ENCODE measurements around the gene ITGA3. TPM values are rescaled to one million over a fixed set of nuclear protein-coding genes. Genes with fewer than 3 reads are reported as not detected.

Gene ITGA3
- total RNA-seq, 1 experiment from 2014 or later, result 22.5 TPM

GRCh38 chr17:50136096-50136687, 80.3 kb downstream of the ITGA3 start:
- peaks cover 14% of the 10 kb centered on the region for H3K27me3 Mint-ChIP-seq (ENCODE audit: low read depth)
- H2BK12ac ChIP-seq (ENCODE audit: insufficient read length, low read depth, low read length), result no peak overlapping the region

More at GRCh38 chr17:50136096-50136687, 80.3 kb downstream of the ITGA3 start:
- Histone ChIP-seq H3T11ph (ENCODE audit: low read length) (no peak overlapping the region), H2AFZ (ENCODE audit: low read length) (no peak overlapping the region), H3K9me3 (ENCODE audit: control insufficient read depth, low read depth, low read length) (no peaks in the 10 kb centered on the region), H3K27me3 (ENCODE audit: insufficient read depth, low read length) (no peaks in the 10 kb centered on the region; the same call in 1 of the 2 replicates), H3K23me2 (ENCODE audit: insufficient read length, low read depth, low read length, poor library complexity, severe bottlenecking) (no peaks in the 10 kb centered on the region), H2AK5ac (ENCODE audit: insufficient read length, low read length) (no peak overlapping the region), H3K4me2 (ENCODE audit: insufficient read depth, insufficient read length, low read length) (no peak overlapping the region), H2BK120ac (ENCODE audit: low read depth, low read length, poor library complexity, severe bottlenecking) (no peak overlapping the region), H4K91ac (ENCODE audit: insufficient read length, low read depth, low read length) (no peak overlapping the region), H3K4me1 (ENCODE audit: insufficient read depth, low read length) (no peaks in the 10 kb centered on the region; the same call in 1 of the 2 replicates), H3K14ac (ENCODE audit: insufficient read depth, low read length) (no peak overlapping the region), H4K5ac (ENCODE audit: insufficient read length, low read depth, low read length) (no peak overlapping the region), H3K27ac (ENCODE audit: insufficient read length, low read depth, low read length) (no peak overlapping the region), H3K18ac (ENCODE audit: insufficient read length, low read depth, low read length) (no peak overlapping the region), H2BK5ac (ENCODE audit: insufficient read length, low read length) (no peak overlapping the region), H3K79me1 (ENCODE audit: insufficient read depth, low read depth, low read length, poor library complexity, severe bottlenecking) (no peaks in the 10 kb centered on the region), H3K56ac (ENCODE audit: insufficient read length, low read depth, low read length) (no peak overlapping the region), H2BK20ac (ENCODE audit: low read depth, low read length, poor library complexity, severe bottlenecking) (no peak overlapping the region), H2BK15ac (ENCODE audit: low read depth, low read length) (no peak overlapping the region), H3K23ac (ENCODE audit: insufficient read length, low read depth, low read length) (no peak overlapping the region), H4K20me1 (ENCODE audit: control insufficient read depth, insufficient read depth, insufficient read length) (peaks cover 2% of the 10 kb centered on the region), H3K4ac (ENCODE audit: low read depth, low read length) (no peak overlapping the region), H3K9ac (ENCODE audit: extremely low read depth, insufficient read length, low read length) (no peak overlapping the region), H3K79me2 (ENCODE audit: insufficient read depth, low read length) (no peaks in the 10 kb centered on the region), H4K8ac (replicated peaks; ENCODE audit: insufficient read length, low read depth, low read length) (no peak overlapping the region)
- no peak for DNase-seq
- H3K9me3 Mint-ChIP-seq, result no peaks in the 10 kb centered on the region; a peak in 1 of 5 replicates
- peak overlapping the region in 1 of 3 experiments; percentile 92; a peak in 1 of 7 replicates for H3K27ac Mint-ChIP-seq
- WGBS (ENCODE audit: extremely low coverage, insufficient read length, low lambda C conversion rate), result no CpG with 5 or more reads among the region's 11 CpGs
- no peak overlapping the region for H3K4me3 Mint-ChIP-seq
- peaks cover 16 to 52% (median 46%) of the 10 kb centered on the region in 3 experiments; a peak in 6 of 7 replicates for H3K36me3 Mint-ChIP-seq (ENCODE audit: insufficient read depth in 1 of 3, low read depth in 3 of 3)
- peaks cover 20 to 35% of the 10 kb centered on the region in 2 experiments for H3K4me1 Mint-ChIP-seq
- TF ChIP-seq CTCF (conservative IDR thresholded peaks at IDR 0.05), result no peak
